ENCODE data around the gene ARL6IP1.
A peak's percentile ranks its signal among the peaks of the same experiment; 100 is the strongest.

Gene ARL6IP1

GRCh38 chr16:18801145-18801972 lies at the start of gene ARL6IP1:
ARL6IP1 (minus strand) TSS chr16:18801549; CDS start chr16:18801466, 83 bp downstream.
- DNase-seq (ENCODE audit: low spot score): peak; percentile 99

- DNase-seq (ENCODE audit: low spot score): no peak
Observed at GRCh38 chr16:18846416-18846815, 45.1 kb upstream of the ARL6IP1 start.

GRCh38 chr16:18842565-18842964 lies 41.2 kb upstream of the ARL6IP1 start:
- DNase-seq (ENCODE audit: low spot score): no peak

- DNase-seq (ENCODE audit: low spot score): no peak
Observed at GRCh38 chr16:18841833-18842525, 40.6 kb upstream of the ARL6IP1 start.

GRCh38 chr16:18839555-18839954 lies 38.2 kb upstream of the ARL6IP1 start:
- DNase-seq (ENCODE audit: low spot score): no peak

- DNase-seq (ENCODE audit: low spot score): no peak
Observed at GRCh38 chr16:18836702-18837101, 35.4 kb upstream of the ARL6IP1 start.

GRCh38 chr16:18834864-18835263 lies 33.5 kb upstream of the ARL6IP1 start:
- no peak for DNase-seq (ENCODE audit: low spot score)

- DNase-seq (ENCODE audit: low spot score): peak; percentile 48
Observed at GRCh38 chr16:18833707-18834505, 32.6 kb upstream of the ARL6IP1 start.

GRCh38 chr16:18832613-18833012 lies 31.3 kb upstream of the ARL6IP1 start:
- no peak for DNase-seq (ENCODE audit: low spot score)

- DNase-seq (ENCODE audit: low spot score): no peak
Observed at GRCh38 chr16:18832006-18832405, 30.7 kb upstream of the ARL6IP1 start.

- DNase-seq (ENCODE audit: low spot score): no peak
Observed at GRCh38 chr16:18829251-18829650, 27.9 kb upstream of the ARL6IP1 start.

GRCh38 chr16:18827890-18828289 lies 26.5 kb upstream of the ARL6IP1 start:
- DNase-seq (ENCODE audit: low spot score): no peak

- no peak for DNase-seq (ENCODE audit: low spot score)
Observed at GRCh38 chr16:18816286-18816685, 14.9 kb upstream of the ARL6IP1 start.

- no peak for DNase-seq (ENCODE audit: low spot score)
Observed at GRCh38 chr16:18811925-18812324, 10.6 kb upstream of the ARL6IP1 start.

- no peak for DNase-seq (ENCODE audit: low spot score)
Observed at GRCh38 chr16:18809165-18809564, 7.8 kb upstream of the ARL6IP1 start.

GRCh38 chr16:18805257-18805773 lies 4.0 kb upstream of the ARL6IP1 start:
- DNase-seq (ENCODE audit: low spot score): no peak

- DNase-seq (ENCODE audit: low spot score): no peak
Observed at GRCh38 chr16:18804540-18804939, 3.2 kb upstream of the ARL6IP1 start.

- DNase-seq (ENCODE audit: low spot score): no peak
Observed at GRCh38 chr16:18803569-18804462, 2.5 kb upstream of the ARL6IP1 start.

GRCh38 chr16:18802767-18803343 lies 1.5 kb upstream of the ARL6IP1 start:
- DNase-seq (ENCODE audit: low spot score): no peak

GRCh38 chr16:18800775-18801144 lies 589 bp downstream of the ARL6IP1 start:
- DNase-seq (ENCODE audit: low spot score): no peak

GRCh38 chr16:18800293-18800692 lies 1.1 kb downstream of the ARL6IP1 start:
- no peak for DNase-seq (ENCODE audit: low spot score)
